Stimulated activated effector memory CD8-positive, alpha-beta T cell treated with anti-CD3 and anti-CD28 coated beads, Interleukin-12 subunit alpha, Interleukin-12 subunit beta, amount 100 ng/mL, for 72 hours (primary cell): ENCODE results near the gene RDH13.
A peak's percentile ranks its signal among the peaks of the same experiment; 100 is the strongest.
"Not testable (repeated sequence)": the region's sequence is repeated elsewhere in the genome, so short reads cannot be mapped to it uniquely, and the experiment has no call there.

Experiments used
- ATAC-seq: fragments of 150-1000 bp; cut with Tn5 transposase; 2 replicates; pipeline ENCODE4 v1.10.0; 2021
- DNase-seq, 2 donors: peaks; one replicate each; pipeline ENCODE4 v3.0.0; 2021 to 2022; ENCODE audit warnings: low spot score in 2 of 2
- H3K27ac Mint-ChIP-seq: one replicate; pipeline ENCODE4 v1.8.0; 2022; ENCODE audit warnings: mild to moderate bottlenecking, mixed read lengths
- H3K36me3 Mint-ChIP-seq: one replicate; pipeline ENCODE4 v1.8.0; 2022; ENCODE audit warnings: mild to moderate bottlenecking, mixed read lengths
- H3K4me1 Mint-ChIP-seq: one replicate; pipeline ENCODE4 v1.8.0; 2022; ENCODE audit warnings: mixed read lengths
- H3K4me3 Mint-ChIP-seq: one replicate; pipeline ENCODE4 v1.8.0; 2022; ENCODE audit warnings: mild to moderate bottlenecking, mixed read lengths
- H3K9me3 Mint-ChIP-seq: one replicate; pipeline ENCODE4 v1.8.0; 2022; ENCODE audit warnings: mixed read lengths

RDH13 gene

GRCh38 chr19:55027472-55028337, 35.2 kb downstream of the RDH13 start:
- DNase-seq = no peak
- no peaks in the 10 kb centered on the region for H3K4me1 Mint-ChIP-seq
- no peak for ATAC-seq
- peaks cover 11% of the 10 kb centered on the region for H3K9me3 Mint-ChIP-seq
- no peak overlapping the region for H3K4me3 Mint-ChIP-seq
- no peak overlapping the region for H3K27ac Mint-ChIP-seq
- no peaks in the 10 kb centered on the region for H3K36me3 Mint-ChIP-seq

- peaks cover 11% of the 10 kb centered on the region for H3K9me3 Mint-ChIP-seq
- not testable (repeated sequence) for H3K4me1 Mint-ChIP-seq, H3K4me3 Mint-ChIP-seq, H3K36me3 Mint-ChIP-seq, H3K27ac Mint-ChIP-seq, ATAC-seq, DNase-seq
These were observed 35.8 kb downstream of the RDH13 start for GRCh38 chr19:55027140-55027471.

GRCh38 chr19:55024111-55024510, 38.8 kb downstream of the RDH13 start:
- Mint-ChIP-seq H3K27ac (no peak overlapping the region), H3K4me3 (no peak overlapping the region), H3K4me1 (no peaks in the 10 kb centered on the region), H3K36me3 (no peaks in the 10 kb centered on the region), H3K9me3 (peaks cover 11% of the 10 kb centered on the region)
- ATAC-seq = no peak
- DNase-seq = no peak

- not testable (repeated sequence) for H3K4me3 Mint-ChIP-seq, H3K4me1 Mint-ChIP-seq, H3K27ac Mint-ChIP-seq, H3K36me3 Mint-ChIP-seq, DNase-seq, ATAC-seq
- peaks cover 10% of the 10 kb centered on the region for H3K9me3 Mint-ChIP-seq
These were observed 42.6 kb downstream of the RDH13 start for GRCh38 chr19:55020351-55020750.

GRCh38 chr19:55018633-55019032, 44.3 kb downstream of the RDH13 start:
- DNase-seq (no peak), ATAC-seq (no peak)
- Mint-ChIP-seq H3K36me3 (peaks cover 8% of the 10 kb centered on the region), H3K9me3 (peaks cover 5% of the 10 kb centered on the region), H3K4me3 (no peak overlapping the region), H3K4me1 (peaks cover 10% of the 10 kb centered on the region), H3K27ac (no peak overlapping the region)

GRCh38 chr19:55018216-55018615, 44.7 kb downstream of the RDH13 start:
- ATAC-seq = no peak
- Mint-ChIP-seq H3K4me3 (no peak overlapping the region), H3K4me1 (peaks cover 10% of the 10 kb centered on the region), H3K36me3 (peaks cover 8% of the 10 kb centered on the region), H3K9me3 (peaks cover 2% of the 10 kb centered on the region), H3K27ac (no peak overlapping the region)
- DNase-seq = no peak

- Mint-ChIP-seq H3K4me1 (peaks cover 19% of the 10 kb centered on the region), H3K9me3 (peaks cover 6% of the 10 kb centered on the region), H3K4me3 (no peak overlapping the region), H3K36me3 (peaks cover 9% of the 10 kb centered on the region), H3K27ac (no peak overlapping the region)
- no peak for DNase-seq
- no peak for ATAC-seq
These were observed 46.9 kb downstream of the RDH13 start for GRCh38 chr19:55016017-55016416.

GRCh38 chr19:55015126-55015525, 47.8 kb downstream of the RDH13 start:
- ATAC-seq (no peak), DNase-seq (no peak)
- Mint-ChIP-seq H3K4me3 (peak overlapping the region; percentile 52), H3K4me1 (peaks cover 21% of the 10 kb centered on the region), H3K27ac (peak overlapping the region; percentile 40), H3K9me3 (peaks cover 6% of the 10 kb centered on the region), H3K36me3 (peaks cover 15% of the 10 kb centered on the region)

- H3K4me1 Mint-ChIP-seq = peaks cover 21% of the 10 kb centered on the region
- H3K9me3 Mint-ChIP-seq = peaks cover 6% of the 10 kb centered on the region
- peak overlapping the region; percentile 40 for H3K27ac Mint-ChIP-seq
- H3K36me3 Mint-ChIP-seq = peaks cover 15% of the 10 kb centered on the region
- DNase-seq = no peak
- ATAC-seq = peak; percentile 75
- peak overlapping the region; percentile 52 for H3K4me3 Mint-ChIP-seq
These were observed 48.2 kb downstream of the RDH13 start for GRCh38 chr19:55014714-55015113.

GRCh38 chr19:55013596-55013995, 49.4 kb downstream of the RDH13 start:
- Mint-ChIP-seq H3K4me3 (no peak overlapping the region), H3K4me1 (peaks cover 32% of the 10 kb centered on the region), H3K9me3 (peaks cover 15% of the 10 kb centered on the region), H3K36me3 (peaks cover 15% of the 10 kb centered on the region), H3K27ac (no peak overlapping the region)
- ATAC-seq (no peak), DNase-seq (no peak)

GRCh38 chr19:55012306-55012705, 50.6 kb downstream of the RDH13 start:
- ATAC-seq (no peak), DNase-seq (no peak)
- peaks cover 44% of the 10 kb centered on the region for H3K4me1 Mint-ChIP-seq
- H3K27ac Mint-ChIP-seq = no peak overlapping the region
- H3K9me3 Mint-ChIP-seq = peaks cover 19% of the 10 kb centered on the region
- peaks cover 15% of the 10 kb centered on the region for H3K36me3 Mint-ChIP-seq
- H3K4me3 Mint-ChIP-seq = no peak overlapping the region

GRCh38 chr19:55010561-55010960, 52.4 kb downstream of the RDH13 start:
- not testable (repeated sequence) for ATAC-seq, H3K27ac Mint-ChIP-seq, H3K4me3 Mint-ChIP-seq, DNase-seq
- Mint-ChIP-seq H3K4me1 (peaks cover 56% of the 10 kb centered on the region), H3K9me3 (peaks cover 27% of the 10 kb centered on the region), H3K36me3 (peaks cover 22% of the 10 kb centered on the region)

GRCh38 chr19:55008781-55009180, 54.2 kb downstream of the RDH13 start:
- peaks cover 13% of the 10 kb centered on the region for H3K36me3 Mint-ChIP-seq
- H3K4me1 Mint-ChIP-seq = peaks cover 47% of the 10 kb centered on the region
- ATAC-seq, H3K4me3 Mint-ChIP-seq, DNase-seq: not testable (repeated sequence)
- peak overlapping the region; percentile 17 for H3K27ac Mint-ChIP-seq
- peaks cover 31% of the 10 kb centered on the region for H3K9me3 Mint-ChIP-seq

- peaks cover 31% of the 10 kb centered on the region for H3K9me3 Mint-ChIP-seq
- peaks cover 13% of the 10 kb centered on the region for H3K36me3 Mint-ChIP-seq
- ATAC-seq, H3K4me3 Mint-ChIP-seq, H3K27ac Mint-ChIP-seq, DNase-seq: not testable (repeated sequence)
- peaks cover 47% of the 10 kb centered on the region for H3K4me1 Mint-ChIP-seq
These were observed 54.8 kb downstream of the RDH13 start for GRCh38 chr19:55008189-55008588.

GRCh38 chr19:55007537-55007936, 55.4 kb downstream of the RDH13 start:
- Mint-ChIP-seq H3K9me3 (peaks cover 31% of the 10 kb centered on the region), H3K4me1 (peaks cover 47% of the 10 kb centered on the region), H3K36me3 (peaks cover 13% of the 10 kb centered on the region), H3K27ac (peak overlapping the region; percentile 22), H3K4me3 (peak overlapping the region; percentile 49)
- not testable (repeated sequence) for DNase-seq, ATAC-seq

GRCh38 chr19:55006795-55007194, 56.2 kb downstream of the RDH13 start:
- H3K4me3 Mint-ChIP-seq = peak overlapping the region; percentile 49
- not testable (repeated sequence) for ATAC-seq, DNase-seq
- H3K27ac Mint-ChIP-seq = peak overlapping the region; percentile 27
- peaks cover 31% of the 10 kb centered on the region for H3K9me3 Mint-ChIP-seq
- peaks cover 13% of the 10 kb centered on the region for H3K36me3 Mint-ChIP-seq
- peaks cover 46% of the 10 kb centered on the region for H3K4me1 Mint-ChIP-seq
